SK-N-SH (cell line): ENCODE results near the gene SPATC1L.

Source experiments
- EZH2phosphoT487 ChIP-seq: fragments of 200-600 bp; sonication (generic); IDR thresholded peaks from 2 replicates; pipeline ENCODE4 v1.6.1; 2017; ENCODE audit warnings: low read depth, mixed run types, mild to moderate bottlenecking, antibody characterized with exemption, moderate library complexity, borderline replicate concordance
- FOSL2 ChIP-seq: IDR thresholded peaks from 2 replicates; pipeline ENCODE4 v1.4.0; 2012; ENCODE audit warnings: low read depth, mild to moderate bottlenecking, moderate library complexity, borderline replicate concordance
- FOXM1 ChIP-seq: IDR thresholded peaks from 2 replicates; pipeline ENCODE4 v1.4.0; 2012; ENCODE audit warnings: low read depth, mild to moderate bottlenecking
- RAD21 ChIP-seq: IDR thresholded peaks from 2 replicates; pipeline ENCODE4 v1.6.1; 2012; ENCODE audit warnings: mild to moderate bottlenecking, low read length
- RCOR1 ChIP-seq: fragments of 150-350 bp; IDR thresholded peaks from 2 replicates; pipeline ENCODE4 v1.6.1; 2017; ENCODE audit warnings: antibody characterized with exemption, low read length
- SIN3A ChIP-seq: IDR thresholded peaks from 2 replicates; pipeline ENCODE4 v1.6.1; 2012; ENCODE audit warnings: low read depth, mild to moderate bottlenecking, low read length, moderate library complexity, borderline replicate concordance
- TAF1 ChIP-seq: IDR thresholded peaks from 2 replicates; pipeline ENCODE4 v1.6.1; 2012; ENCODE audit warnings: low read depth, mild to moderate bottlenecking, low read length, moderate library complexity, borderline replicate concordance
- TF ChIP-seq, protein P1 (sequence below): fragments of 200-600 bp; sonication (generic); IDR thresholded peaks from 2 replicates; pipeline ENCODE4 v1.6.1; 2017; ENCODE audit warnings: antibody characterized with exemption, mild to moderate bottlenecking, moderate library complexity
- TF ChIP-seq, protein P2 (sequence below): IDR thresholded peaks from 2 replicates; pipeline ENCODE4 v1.4.0; 2012; ENCODE audit warnings: low read depth
- TF ChIP-seq, protein P3 (sequence below): IDR thresholded peaks from 2 replicates; pipeline ENCODE4; 2012
- TF ChIP-seq, protein P4 (sequence below): IDR thresholded peaks from 2 replicates; pipeline ENCODE4 v1.4.0; 2012; ENCODE audit warnings: low read depth, borderline replicate concordance

DNA sequence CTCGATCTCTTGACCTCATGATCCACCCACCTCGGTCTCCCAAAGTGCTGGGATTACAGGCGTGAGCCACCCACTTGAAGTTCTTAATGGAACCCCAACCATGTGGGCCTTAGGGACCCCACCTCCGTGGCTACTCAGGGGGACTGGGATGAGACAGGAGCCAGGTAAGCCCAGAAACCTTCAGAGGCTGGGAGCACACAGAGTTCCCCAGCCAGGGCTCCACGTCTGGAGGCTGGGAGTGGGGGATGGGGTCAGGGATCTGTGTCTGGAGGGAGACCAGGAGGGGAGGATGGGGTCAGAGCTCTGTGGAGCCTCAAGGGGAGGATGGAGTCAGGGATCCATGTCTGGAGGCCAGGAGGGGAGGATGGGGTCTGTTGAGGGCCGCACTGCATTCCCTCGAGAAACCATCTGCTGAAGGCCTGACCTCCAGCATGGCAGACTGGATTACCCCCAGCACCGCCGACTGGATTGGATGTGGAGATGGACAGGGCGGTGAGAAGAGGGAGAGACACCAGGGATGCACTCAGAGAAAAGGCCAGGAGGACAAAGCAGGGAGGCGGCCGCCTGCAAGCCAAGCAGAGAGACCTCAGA is 26.8 kb downstream of the SPATC1L start:
- TF ChIP-seq, protein P1, sequence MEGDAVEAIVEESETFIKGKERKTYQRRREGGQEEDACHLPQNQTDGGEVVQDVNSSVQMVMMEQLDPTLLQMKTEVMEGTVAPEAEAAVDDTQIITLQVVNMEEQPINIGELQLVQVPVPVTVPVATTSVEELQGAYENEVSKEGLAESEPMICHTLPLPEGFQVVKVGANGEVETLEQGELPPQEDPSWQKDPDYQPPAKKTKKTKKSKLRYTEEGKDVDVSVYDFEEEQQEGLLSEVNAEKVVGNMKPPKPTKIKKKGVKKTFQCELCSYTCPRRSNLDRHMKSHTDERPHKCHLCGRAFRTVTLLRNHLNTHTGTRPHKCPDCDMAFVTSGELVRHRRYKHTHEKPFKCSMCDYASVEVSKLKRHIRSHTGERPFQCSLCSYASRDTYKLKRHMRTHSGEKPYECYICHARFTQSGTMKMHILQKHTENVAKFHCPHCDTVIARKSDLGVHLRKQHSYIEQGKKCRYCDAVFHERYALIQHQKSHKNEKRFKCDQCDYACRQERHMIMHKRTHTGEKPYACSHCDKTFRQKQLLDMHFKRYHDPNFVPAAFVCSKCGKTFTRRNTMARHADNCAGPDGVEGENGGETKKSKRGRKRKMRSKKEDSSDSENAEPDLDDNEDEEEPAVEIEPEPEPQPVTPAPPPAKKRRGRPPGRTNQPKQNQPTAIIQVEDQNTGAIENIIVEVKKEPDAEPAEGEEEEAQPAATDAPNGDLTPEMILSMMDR = no peak
- TF ChIP-seq RAD21 (no peak), FOXM1 (no peak), FOSL2 (no peak), SIN3A (no peak), RCOR1 (no peak), EZH2phosphoT487 (no peak), TAF1 (no peak)
- TF ChIP-seq, protein P2, sequence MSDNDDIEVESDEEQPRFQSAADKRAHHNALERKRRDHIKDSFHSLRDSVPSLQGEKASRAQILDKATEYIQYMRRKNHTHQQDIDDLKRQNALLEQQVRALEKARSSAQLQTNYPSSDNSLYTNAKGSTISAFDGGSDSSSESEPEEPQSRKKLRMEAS = no peak
- TF ChIP-seq, protein P3, sequence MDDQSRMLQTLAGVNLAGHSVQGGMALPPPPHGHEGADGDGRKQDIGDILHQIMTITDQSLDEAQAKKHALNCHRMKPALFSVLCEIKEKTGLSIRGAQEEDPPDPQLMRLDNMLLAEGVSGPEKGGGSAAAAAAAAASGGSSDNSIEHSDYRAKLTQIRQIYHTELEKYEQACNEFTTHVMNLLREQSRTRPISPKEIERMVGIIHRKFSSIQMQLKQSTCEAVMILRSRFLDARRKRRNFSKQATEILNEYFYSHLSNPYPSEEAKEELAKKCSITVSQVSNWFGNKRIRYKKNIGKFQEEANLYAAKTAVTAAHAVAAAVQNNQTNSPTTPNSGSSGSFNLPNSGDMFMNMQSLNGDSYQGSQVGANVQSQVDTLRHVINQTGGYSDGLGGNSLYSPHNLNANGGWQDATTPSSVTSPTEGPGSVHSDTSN = no peak
- TF ChIP-seq, protein P4, sequence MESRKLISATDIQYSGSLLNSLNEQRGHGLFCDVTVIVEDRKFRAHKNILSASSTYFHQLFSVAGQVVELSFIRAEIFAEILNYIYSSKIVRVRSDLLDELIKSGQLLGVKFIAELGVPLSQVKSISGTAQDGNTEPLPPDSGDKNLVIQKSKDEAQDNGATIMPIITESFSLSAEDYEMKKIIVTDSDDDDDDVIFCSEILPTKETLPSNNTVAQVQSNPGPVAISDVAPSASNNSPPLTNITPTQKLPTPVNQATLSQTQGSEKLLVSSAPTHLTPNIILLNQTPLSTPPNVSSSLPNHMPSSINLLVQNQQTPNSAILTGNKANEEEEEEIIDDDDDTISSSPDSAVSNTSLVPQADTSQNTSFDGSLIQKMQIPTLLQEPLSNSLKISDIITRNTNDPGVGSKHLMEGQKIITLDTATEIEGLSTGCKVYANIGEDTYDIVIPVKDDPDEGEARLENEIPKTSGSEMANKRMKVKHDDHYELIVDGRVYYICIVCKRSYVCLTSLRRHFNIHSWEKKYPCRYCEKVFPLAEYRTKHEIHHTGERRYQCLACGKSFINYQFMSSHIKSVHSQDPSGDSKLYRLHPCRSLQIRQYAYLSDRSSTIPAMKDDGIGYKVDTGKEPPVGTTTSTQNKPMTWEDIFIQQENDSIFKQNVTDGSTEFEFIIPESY = no peak
